Endothelial cell of umbilical vein (primary cell): ENCODE measurements around the gene KATNB1. TPM values are rescaled to one million over a fixed set of nuclear protein-coding genes. Genes with fewer than 3 reads are reported as not detected.

Experiments
- BruUV-seq: library from RNA; stranded (reverse); fragments of 400-500 nt; replicated peaks from 2 replicates; lab custom pipeline; 2021; lab: Mats Ljungman, UMichigan
- CTCF ChIA-PET: fragments of 300-600, 350-600 bp; sonication (Branson Sonifier 250); formaldehyde crosslinking; loops from one replicate; lab custom pipeline; 2021; ENCODE audit warnings: antibody characterized with exemption, inconsistent platforms; lab: Charles Lee
- POLR2A ChIA-PET: fragments of 300-600, 350-600 bp; sonication (Branson Sonifier 250); formaldehyde crosslinking; loops from one replicate; lab custom pipeline; 2021; ENCODE audit warnings: antibody characterized with exemption, inconsistent platforms; lab: Charles Lee
- DNase-seq: peaks from one replicate; pipeline ENCODE4 v3.0.0-alpha.2; 2011; ENCODE audit warnings: low read depth, low spot score
- FAIRE-seq: peaks from 2 replicates; lab custom pipeline; 2011; peaks lifted over from hg19 to GRCh38; lab: Jason Lieb, UNC
- H2AFZ ChIP-seq: 2 replicates; pipeline ENCODE4 v1.6.0; 2012; ENCODE audit warnings: low read depth, low read length, control low read depth, inconsistent platforms
- H3K27ac ChIP-seq: 2 replicates; pipeline ENCODE4 v1.5.1; 2011; ENCODE audit warnings: low read depth, mild to moderate bottlenecking, control low read depth, low read length, moderate library complexity; ENCODE audit not compliant: insufficient read depth
- H3K27me3 ChIP-seq, 2 experiments: 2 replicates each; pipeline versions ENCODE4 v1.6.0 to v1.6.1; 2011; ENCODE audit warnings: low read length in 2 of 2, mixed read lengths in 1 of 2; ENCODE audit not compliant: control insufficient read depth in 2 of 2, insufficient read depth in 2 of 2
- H3K36me3 ChIP-seq, 2 experiments: 2 replicates in 1 of 2; 3 replicates in 1 of 2; pipeline ENCODE4 v1.5.1; 2011; ENCODE audit warnings: low read length in 2 of 2, mild to moderate bottlenecking in 1 of 2, moderate library complexity in 1 of 2; ENCODE audit not compliant: control insufficient read depth in 2 of 2, insufficient read depth in 2 of 2; ENCODE audit errors: extremely low read depth in 1 of 2
- H3K4me1 ChIP-seq: 3 replicates; pipeline ENCODE4 v1.5.1; 2011; ENCODE audit warnings: mild to moderate bottlenecking, low read length; ENCODE audit not compliant: control insufficient read depth, insufficient read depth; ENCODE audit errors: extremely low read depth
- H3K4me2 ChIP-seq: 2 replicates; pipeline ENCODE4 v1.6.1; 2011; ENCODE audit warnings: low read length, control low read depth, mixed read lengths; ENCODE audit not compliant: insufficient read depth
- H3K4me3 ChIP-seq, 3 experiments: fragments of 200-600 bp in 1 of 3; sonication (generic), shearing (Covaris generic) in 1 of 3; replicated peaks in 1 of 3; 2 replicates each; pipeline ENCODE4 v1.5.1; 2011 to 2016; ENCODE audit warnings: control low read depth in 3 of 3, low read length in 3 of 3, mild to moderate bottlenecking in 2 of 3, inconsistent platforms in 1 of 3, low read depth in 1 of 3, moderate library complexity in 1 of 3; ENCODE audit not compliant: insufficient read depth in 1 of 3
- H3K79me2 ChIP-seq: 2 replicates; pipeline ENCODE4 v1.6.0; 2012; ENCODE audit warnings: low read length, inconsistent platforms; ENCODE audit not compliant: control insufficient read depth, insufficient read depth
- H3K9ac ChIP-seq: replicated peaks from 2 replicates; pipeline ENCODE3; 2011; ENCODE audit warnings: low read length, control low read depth; ENCODE audit not compliant: insufficient read depth; ENCODE audit errors: extremely low read depth
- H3K9me1 ChIP-seq: replicated peaks from 3 replicates; pipeline ENCODE4 v1.6.0; 2011; ENCODE audit warnings: mild to moderate bottlenecking, low read length; ENCODE audit not compliant: control insufficient read depth, insufficient read depth; ENCODE audit errors: extremely low read depth
- H3K9me3 ChIP-seq: replicated peaks from 2 replicates; pipeline ENCODE4 v1.5.1; 2012; ENCODE audit warnings: low read length, inconsistent platforms; ENCODE audit not compliant: control insufficient read depth, insufficient read depth
- H4K20me1 ChIP-seq: replicated peaks from 2 replicates; pipeline ENCODE3; 2011; ENCODE audit warnings: mild to moderate bottlenecking, low read length; ENCODE audit not compliant: control insufficient read depth, insufficient read depth; ENCODE audit errors: extremely low read depth
- EZH2 ChIP-seq: IDR thresholded peaks from 2 replicates; pipeline ENCODE4 v1.6.1; 2012; ENCODE audit warnings: borderline replicate concordance, low read depth, mild to moderate bottlenecking, moderate library complexity, low read length, inconsistent platforms; ENCODE audit not compliant: severe bottlenecking
- FOS ChIP-seq: IDR thresholded peaks from 2 replicates; pipeline ENCODE4 v1.6.1; 2011; ENCODE audit warnings: mild to moderate bottlenecking, low read length, moderate library complexity, borderline replicate concordance; ENCODE audit not compliant: insufficient read depth
- GATA2 ChIP-seq: IDR thresholded peaks from 2 replicates; pipeline ENCODE4 v1.7.0; 2011; ENCODE audit warnings: low read depth, mild to moderate bottlenecking, moderate library complexity, mixed read lengths, low read length; ENCODE audit not compliant: insufficient read length, insufficient read depth
- JUN ChIP-seq: IDR thresholded peaks from 2 replicates; pipeline ENCODE4 v1.6.1; 2011; ENCODE audit warnings: borderline replicate concordance, low read depth; ENCODE audit not compliant: insufficient read length, insufficient read depth
- MYC ChIP-seq: IDR thresholded peaks from one replicate; pipeline ENCODE4 v1.6.1; 2011; ENCODE audit warnings: mild to moderate bottlenecking, low read depth, low read length
- POLR2A ChIP-seq: IDR thresholded peaks from 2 replicates; pipeline ENCODE4 v1.6.1; 2012; ENCODE audit warnings: low read depth, mild to moderate bottlenecking, control low read depth, low read length
- POLR2AphosphoS5 ChIP-seq: IDR thresholded peaks from 2 replicates; pipeline ENCODE4 v1.6.1; 2012; ENCODE audit warnings: low read depth, mild to moderate bottlenecking, control low read depth, low read length, moderate library complexity; ENCODE audit not compliant: insufficient read depth
- dilution Hi-C: fragments of 300-500 bp; cut with MboI; formaldehyde crosslinking; loops from one replicate; pipeline ENCODE4 v1.15.0; 2019; ENCODE audit warnings: low sequenced_read_pairs; ENCODE audit not compliant: extremely low pct_ligation_motif_present
- intact Hi-C: fragments of 100-400 bp; cut with micrococcal nuclease; formaldehyde crosslinking; loops from one replicate; pipeline ENCODE4 v1.10.0; 2022
- polyA plus RNA-seq, 4 experiments: library from polyadenylated mRNA; depleted of rRNA in 3 of 4; stranded (reverse) in 3 of 4; unstranded in 1 of 4; fragments of >200 nt; gene quantifications; 2 replicates each; pipeline versions ENCODE4 v1.2.1 to v1.2.3, GENCODE V29; 2011 to 2012; ENCODE audit warnings: missing spikeins in 1 of 4
- total RNA-seq: library from RNA; stranded (reverse); gene quantifications from 2 replicates; pipeline ENCODE4 v1.2.3, GENCODE V29; 2021
- TF ChIP-seq, protein P1 (sequence below), 2 donors: IDR thresholded peaks; 1 replicate in 1 of 2; 2 replicates in 1 of 2; pipeline ENCODE4 v1.5.1; 2011; ENCODE audit warnings: low read length in 2 of 2, mild to moderate bottlenecking in 2 of 2, moderate library complexity in 2 of 2, control low read depth in 1 of 2, inconsistent platforms in 1 of 2, low read depth in 1 of 2; ENCODE audit not compliant: insufficient read depth in 1 of 2; ENCODE audit errors: extremely low read depth in 1 of 2
- TF ChIP-seq, protein P2 (sequence below): IDR thresholded peaks from 2 replicates; pipeline ENCODE4 v1.6.1; 2011; ENCODE audit not compliant: insufficient read depth, insufficient read length

KATNB1 gene
- total and polyA plus RNA-seq, 2 donors (not counting 3 experiments of a cell fraction or from before 2014, with no cell fraction given) = 25.9 to 35.9 TPM

- no peak for FAIRE-seq
- Histone ChIP-seq H3K9me3 (no peaks in the 10 kb centered on the region), H3K27ac (no peak overlapping the region), H3K4me1 (peaks cover 4% of the 10 kb centered on the region), H2AFZ (no peak overlapping the region), H3K4me3 (no peak overlapping the region), H3K27me3 (no peaks in the 10 kb centered on the region), H3K4me2 (no peak overlapping the region), H3K9me1 (no peaks in the 10 kb centered on the region), H3K36me3 (peaks cover 0 to 38% of the 10 kb centered on the region in 2 experiments), H3K79me2 (no peaks in the 10 kb centered on the region), H3K9ac (no peak overlapping the region), H4K20me1 (no peaks in the 10 kb centered on the region)
- intact Hi-C loops = no loop called here
- no peak for DNase-seq
- BruUV-seq = no TSS peak
- POLR2A ChIA-PET = no interaction called here
- dilution Hi-C loops = no loop called here
- TF ChIP-seq GATA2 (no peak), EZH2 (no peak), POLR2A (no peak), POLR2AphosphoS5 (no peak), FOS (no peak), JUN (no peak), MYC (no peak)
- TF ChIP-seq, protein P1, sequence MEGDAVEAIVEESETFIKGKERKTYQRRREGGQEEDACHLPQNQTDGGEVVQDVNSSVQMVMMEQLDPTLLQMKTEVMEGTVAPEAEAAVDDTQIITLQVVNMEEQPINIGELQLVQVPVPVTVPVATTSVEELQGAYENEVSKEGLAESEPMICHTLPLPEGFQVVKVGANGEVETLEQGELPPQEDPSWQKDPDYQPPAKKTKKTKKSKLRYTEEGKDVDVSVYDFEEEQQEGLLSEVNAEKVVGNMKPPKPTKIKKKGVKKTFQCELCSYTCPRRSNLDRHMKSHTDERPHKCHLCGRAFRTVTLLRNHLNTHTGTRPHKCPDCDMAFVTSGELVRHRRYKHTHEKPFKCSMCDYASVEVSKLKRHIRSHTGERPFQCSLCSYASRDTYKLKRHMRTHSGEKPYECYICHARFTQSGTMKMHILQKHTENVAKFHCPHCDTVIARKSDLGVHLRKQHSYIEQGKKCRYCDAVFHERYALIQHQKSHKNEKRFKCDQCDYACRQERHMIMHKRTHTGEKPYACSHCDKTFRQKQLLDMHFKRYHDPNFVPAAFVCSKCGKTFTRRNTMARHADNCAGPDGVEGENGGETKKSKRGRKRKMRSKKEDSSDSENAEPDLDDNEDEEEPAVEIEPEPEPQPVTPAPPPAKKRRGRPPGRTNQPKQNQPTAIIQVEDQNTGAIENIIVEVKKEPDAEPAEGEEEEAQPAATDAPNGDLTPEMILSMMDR (IDR thresholded peaks at IDR 0.05; ENCODE audit: extremely low read depth in 1 of 2, insufficient read depth in 1 of 2, low read depth in 1 of 2, low read length in 2 of 2) = no peak
- TF ChIP-seq, protein P2, sequence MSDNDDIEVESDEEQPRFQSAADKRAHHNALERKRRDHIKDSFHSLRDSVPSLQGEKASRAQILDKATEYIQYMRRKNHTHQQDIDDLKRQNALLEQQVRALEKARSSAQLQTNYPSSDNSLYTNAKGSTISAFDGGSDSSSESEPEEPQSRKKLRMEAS = no peak
- CTCF ChIA-PET = interaction anchor here (1.0 to 2.0 kb wide), 4 partner anchors 15 to 362 kb away, joined by 3 to 8 read pairs (median 4); no protein-coding TSS in a partner anchor
These were observed 24.2 kb downstream of the KATNB1 start for GRCh38 chr16:57759541-57760356.
